Astrocyte (in vitro differentiated cells and primary cell): ENCODE measurements around the gene GKN1.

ENCODE experiments used
- EZH2 ChIP-seq: IDR thresholded peaks from 2 replicates; pipeline ENCODE4 v1.6.1; 2012; ENCODE audit warnings: mild to moderate bottlenecking, low read length, inconsistent platforms; ENCODE audit not compliant: insufficient read depth
- TF ChIP-seq, protein P1 (sequence below): IDR thresholded peaks from 2 replicates; pipeline ENCODE4 v1.5.1; 2011; ENCODE audit warnings: low read depth, mild to moderate bottlenecking, inconsistent platforms, low read length, moderate library complexity; ENCODE audit not compliant: insufficient read depth

- TF ChIP-seq EZH2, result no peak
- TF ChIP-seq, protein P1, sequence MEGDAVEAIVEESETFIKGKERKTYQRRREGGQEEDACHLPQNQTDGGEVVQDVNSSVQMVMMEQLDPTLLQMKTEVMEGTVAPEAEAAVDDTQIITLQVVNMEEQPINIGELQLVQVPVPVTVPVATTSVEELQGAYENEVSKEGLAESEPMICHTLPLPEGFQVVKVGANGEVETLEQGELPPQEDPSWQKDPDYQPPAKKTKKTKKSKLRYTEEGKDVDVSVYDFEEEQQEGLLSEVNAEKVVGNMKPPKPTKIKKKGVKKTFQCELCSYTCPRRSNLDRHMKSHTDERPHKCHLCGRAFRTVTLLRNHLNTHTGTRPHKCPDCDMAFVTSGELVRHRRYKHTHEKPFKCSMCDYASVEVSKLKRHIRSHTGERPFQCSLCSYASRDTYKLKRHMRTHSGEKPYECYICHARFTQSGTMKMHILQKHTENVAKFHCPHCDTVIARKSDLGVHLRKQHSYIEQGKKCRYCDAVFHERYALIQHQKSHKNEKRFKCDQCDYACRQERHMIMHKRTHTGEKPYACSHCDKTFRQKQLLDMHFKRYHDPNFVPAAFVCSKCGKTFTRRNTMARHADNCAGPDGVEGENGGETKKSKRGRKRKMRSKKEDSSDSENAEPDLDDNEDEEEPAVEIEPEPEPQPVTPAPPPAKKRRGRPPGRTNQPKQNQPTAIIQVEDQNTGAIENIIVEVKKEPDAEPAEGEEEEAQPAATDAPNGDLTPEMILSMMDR, result no peak
Measured at GRCh38 chr2:69011611-69012157, 37.2 kb downstream of the GKN1 start.
